NCI-H774 (cell line): Measurements from ENCODE around the gene SPTSSA.
A peak's percentile ranks its signal among the peaks of the same experiment; 100 is the strongest.
"Not testable (repeated sequence)": the region's sequence is repeated elsewhere in the genome, so short reads cannot be mapped to it uniquely, and the experiment has no call there.

Source experiments
- DNase-seq: peaks from one replicate; lab custom pipeline; 2025; lab: John Stamatoyannopoulos, UW

The SPTSSA gene, protein sequence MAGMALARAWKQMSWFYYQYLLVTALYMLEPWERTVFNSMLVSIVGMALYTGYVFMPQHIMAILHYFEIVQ

GRCh38 chr14:34462132-34462893 is at the start of gene SPTSSA:
TSS of gene SPTSSA (minus strand) at chr14:34462240. CDS start at chr14:34462207, 33 bp downstream.
- DNase-seq = peak; percentile 93

GRCh38 chr14:34507884-34508283 is 45.8 kb upstream of the SPTSSA start:
- no peak for DNase-seq

GRCh38 chr14:34507459-34507858 is 45.4 kb upstream of the SPTSSA start:
- DNase-seq = no peak

GRCh38 chr14:34505124-34505491 is 43.1 kb upstream of the SPTSSA start:
- DNase-seq = not testable (repeated sequence)

GRCh38 chr14:34504027-34504426 is 42.0 kb upstream of the SPTSSA start:
- not testable (repeated sequence) for DNase-seq

GRCh38 chr14:34502545-34503225 is 40.6 kb upstream of the SPTSSA start:
- DNase-seq = no peak

DNA sequence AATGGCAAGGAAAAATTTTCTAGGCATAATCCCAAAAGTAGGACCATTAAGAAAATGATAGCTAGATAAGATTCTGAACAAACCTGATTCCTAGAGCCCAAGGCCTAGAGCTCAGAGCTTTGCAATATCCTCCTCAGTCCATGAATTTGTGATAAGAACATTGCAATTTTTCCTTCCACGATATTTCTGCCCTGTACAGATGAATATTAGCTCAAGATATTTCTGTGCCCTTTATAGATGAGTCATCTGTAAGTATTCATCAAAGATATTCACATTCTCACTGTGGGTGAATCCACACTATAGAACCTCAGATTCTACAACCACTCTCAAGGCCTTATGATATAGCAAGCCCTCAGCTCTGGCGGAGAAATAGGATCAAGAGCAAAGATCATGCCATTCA is 40.0 kb upstream of the SPTSSA start:
- no peak for DNase-seq

DNA sequence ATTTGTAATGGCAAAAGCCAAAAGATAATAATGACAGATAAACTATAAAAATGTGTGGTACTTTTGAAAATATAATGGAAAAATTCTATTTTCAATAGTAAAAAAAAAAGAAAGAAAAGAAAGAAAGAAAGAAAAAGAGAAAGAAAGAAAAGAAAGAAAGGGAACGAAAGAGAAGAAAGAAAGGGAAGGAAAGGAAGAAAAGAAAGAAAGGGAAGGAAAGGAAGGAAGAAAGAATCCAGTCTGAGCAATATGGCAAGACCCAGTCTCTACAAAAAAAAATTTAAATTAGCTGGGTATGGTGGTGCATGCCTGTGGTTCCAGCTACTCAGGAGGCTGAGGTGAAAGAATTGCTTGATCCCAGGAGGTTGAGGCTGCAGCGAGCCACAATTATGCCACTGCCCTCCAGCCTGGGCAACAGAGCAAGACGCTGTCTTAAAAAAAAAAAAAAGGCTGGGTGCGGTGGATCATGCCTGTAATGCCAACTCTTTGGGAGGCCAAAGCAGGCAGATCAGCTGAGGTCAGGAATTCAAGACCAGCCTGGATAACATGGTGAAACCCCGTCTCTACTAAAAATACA is 39.1 kb upstream of the SPTSSA start:
- DNase-seq = no peak

DNA sequence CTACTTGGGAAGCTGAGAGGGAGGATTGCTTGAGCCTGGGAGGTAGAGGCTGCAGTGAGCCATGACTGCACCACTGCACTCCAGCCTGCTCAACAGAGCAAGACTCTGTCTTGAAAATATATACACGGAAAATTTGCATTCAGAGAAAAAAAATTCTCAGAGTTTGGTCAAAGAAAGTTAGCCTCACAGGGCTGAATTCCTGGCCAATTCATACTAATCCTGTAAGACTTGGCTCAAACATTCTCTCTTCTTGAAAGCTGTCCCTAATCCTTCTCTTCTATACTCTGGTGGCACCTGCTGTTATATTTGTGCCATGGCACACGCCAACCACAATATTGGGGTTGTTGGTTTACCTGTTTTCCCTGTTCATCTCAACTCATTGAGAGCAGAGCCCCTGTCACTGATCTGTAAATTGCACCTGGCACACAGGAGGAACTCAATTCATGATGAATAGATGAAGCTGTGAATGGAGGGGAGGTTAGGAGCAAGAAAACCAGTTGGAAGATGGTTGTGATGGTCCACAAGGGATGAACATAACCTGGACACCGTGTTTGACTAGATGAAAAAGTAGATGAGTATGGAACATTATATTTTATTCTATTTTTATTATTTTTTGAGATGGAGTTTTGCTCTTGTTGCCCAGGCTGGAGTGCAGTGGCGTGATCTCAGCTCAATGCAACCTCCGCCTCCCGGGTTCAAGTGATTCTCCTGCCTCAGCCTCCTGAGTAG is 36.8 kb upstream of the SPTSSA start:
- DNase-seq = peak; percentile 41

- DNase-seq = no peak
Measured at GRCh38 chr14:34496679-34497513, 34.9 kb upstream of the SPTSSA start.

DNA sequence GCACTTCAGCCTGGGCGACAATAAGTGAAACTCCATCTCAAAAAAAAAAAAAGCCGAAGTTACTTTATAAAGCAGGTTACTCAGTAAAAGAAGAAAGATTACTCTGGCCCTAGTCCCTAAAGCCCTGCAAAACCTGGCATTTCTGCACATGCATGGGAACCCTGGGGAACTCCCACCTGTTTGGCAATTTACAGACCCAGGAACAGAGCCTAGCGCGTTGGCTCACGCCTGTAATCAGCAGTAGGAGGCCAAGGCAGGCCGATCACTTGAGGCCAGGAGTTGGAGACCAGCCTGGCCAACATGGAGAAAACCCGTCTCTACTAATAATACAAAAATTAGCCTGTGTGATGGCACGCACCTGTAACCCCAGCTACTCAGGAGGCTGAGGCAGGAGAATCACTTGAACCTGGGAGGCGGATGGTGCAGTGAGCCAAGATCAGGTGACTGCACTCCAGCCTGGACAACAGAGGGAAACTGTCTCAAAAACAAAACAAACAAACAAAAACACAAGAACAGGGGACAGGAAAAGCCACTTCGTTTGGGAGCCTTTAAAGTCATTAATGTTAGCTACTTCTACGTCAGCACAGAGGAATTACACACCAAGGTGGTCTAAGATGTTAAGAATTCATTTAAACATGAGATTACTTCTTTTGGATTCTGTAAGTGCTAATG is 34.1 kb upstream of the SPTSSA start:
- no peak for DNase-seq

- DNase-seq = no peak
Measured at GRCh38 chr14:34489324-34489723, 27.3 kb upstream of the SPTSSA start.

DNA sequence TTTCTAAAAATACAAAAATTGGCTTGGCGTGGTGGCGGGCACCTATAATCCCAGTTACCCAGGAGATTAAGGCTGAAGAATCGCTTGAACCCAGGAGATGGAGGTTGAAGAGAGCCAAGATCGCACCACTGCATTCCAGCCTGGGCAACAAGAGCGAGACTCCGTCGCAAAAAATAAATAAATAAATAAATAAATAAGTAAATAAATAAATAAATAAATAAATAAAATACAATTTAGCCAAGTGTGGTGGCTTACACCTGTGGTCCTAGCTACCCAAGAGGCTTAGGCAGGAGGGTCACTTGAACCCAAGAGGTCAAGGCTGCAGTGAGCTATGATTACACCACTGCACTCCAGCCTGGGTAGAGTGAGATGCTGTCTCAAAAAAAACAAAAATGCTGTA is 26.5 kb upstream of the SPTSSA start:
- no peak for DNase-seq

GRCh38 chr14:34484726-34485125 is 22.7 kb upstream of the SPTSSA start:
- DNase-seq = no peak

DNA sequence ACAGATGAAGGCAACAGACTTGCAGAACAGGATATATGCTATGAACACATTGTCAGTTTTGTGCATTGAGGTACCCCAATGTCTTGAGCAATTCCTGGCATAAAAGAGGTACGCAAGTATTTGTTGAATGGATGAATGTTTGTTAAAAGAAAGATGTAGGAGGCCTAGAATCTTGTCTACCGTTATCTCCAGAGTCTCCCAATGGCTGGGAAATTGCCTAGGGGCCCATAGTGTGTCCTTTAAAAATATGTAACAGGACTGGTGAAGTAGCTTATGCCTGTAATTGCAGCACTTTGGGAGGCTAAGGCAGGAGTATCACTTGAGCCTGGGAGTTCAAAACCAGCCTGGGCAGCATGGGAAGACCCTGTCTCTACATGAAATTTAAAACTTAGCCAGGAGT is 20.4 kb upstream of the SPTSSA start:
- no peak for DNase-seq

GRCh38 chr14:34479694-34480093 is 17.7 kb upstream of the SPTSSA start:
- DNase-seq = no peak

DNA sequence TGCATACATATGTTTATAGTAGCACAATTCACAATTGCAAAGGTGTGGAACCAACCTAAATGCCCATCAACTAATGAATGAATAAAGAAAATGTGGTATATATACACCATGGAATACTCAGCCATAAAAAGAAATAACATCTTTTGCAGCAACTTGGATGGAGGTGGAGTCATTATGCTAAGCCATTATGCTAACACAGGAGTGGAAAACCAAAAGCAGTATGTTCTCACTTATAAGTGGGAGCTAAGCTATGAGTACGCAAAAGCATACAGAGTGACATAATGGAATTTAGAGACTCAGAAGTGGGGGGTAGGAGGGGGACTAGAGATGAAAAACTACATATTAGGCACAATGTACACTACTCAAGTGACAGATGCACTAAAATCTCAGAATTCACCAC is 16.2 kb upstream of the SPTSSA start:
- DNase-seq = no peak

DNA sequence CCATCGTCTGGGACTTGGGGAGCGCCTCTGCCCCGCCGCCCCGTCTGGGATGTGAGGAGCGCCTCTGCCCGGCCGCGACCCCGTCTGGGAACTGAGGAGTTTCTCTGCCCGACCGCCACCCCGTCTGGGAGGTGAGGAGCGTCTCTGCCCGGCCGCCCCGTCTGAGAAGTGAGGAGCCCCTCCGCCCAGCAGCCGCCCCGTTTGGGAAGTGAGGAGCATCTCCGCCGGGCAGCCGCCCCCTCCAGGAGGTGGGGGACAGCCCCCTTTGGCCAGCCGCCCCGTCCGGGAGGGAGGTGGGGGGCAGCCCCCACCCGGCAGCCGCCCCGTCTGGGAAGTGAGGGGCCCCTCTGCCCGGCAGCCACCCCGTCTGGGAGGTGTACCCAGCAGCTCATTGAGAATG is 14.0 kb upstream of the SPTSSA start:
- not testable (repeated sequence) for DNase-seq

- DNase-seq = no peak
Measured at GRCh38 chr14:34475163-34475562, 13.1 kb upstream of the SPTSSA start.

- no peak for DNase-seq
Measured at GRCh38 chr14:34474187-34474679, 12.2 kb upstream of the SPTSSA start.
